ENCODE results near the gene TPPP2.
A peak's percentile ranks its signal among the peaks of the same experiment; 100 is the strongest.

The TPPP2 gene

DNA sequence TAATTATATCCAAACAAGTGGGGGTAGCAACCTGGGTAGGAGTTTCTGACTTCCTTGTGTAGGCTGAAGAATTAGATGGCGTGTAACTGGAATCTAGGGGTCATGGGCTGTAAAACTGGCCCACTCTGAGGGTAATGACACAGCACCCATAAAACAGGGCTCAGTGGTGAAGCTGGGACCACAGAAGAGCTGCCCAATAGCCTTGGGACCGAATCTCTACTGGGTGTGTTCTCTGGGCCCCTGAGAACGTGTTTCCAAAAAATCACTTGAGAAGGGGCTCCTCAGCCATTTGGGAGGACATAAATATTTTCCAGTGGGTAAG lies 31.3 kb downstream of the TPPP2 start:
- DNase-seq (ENCODE audit: low spot score), result no peak
- TF ChIP-seq, protein P1, sequence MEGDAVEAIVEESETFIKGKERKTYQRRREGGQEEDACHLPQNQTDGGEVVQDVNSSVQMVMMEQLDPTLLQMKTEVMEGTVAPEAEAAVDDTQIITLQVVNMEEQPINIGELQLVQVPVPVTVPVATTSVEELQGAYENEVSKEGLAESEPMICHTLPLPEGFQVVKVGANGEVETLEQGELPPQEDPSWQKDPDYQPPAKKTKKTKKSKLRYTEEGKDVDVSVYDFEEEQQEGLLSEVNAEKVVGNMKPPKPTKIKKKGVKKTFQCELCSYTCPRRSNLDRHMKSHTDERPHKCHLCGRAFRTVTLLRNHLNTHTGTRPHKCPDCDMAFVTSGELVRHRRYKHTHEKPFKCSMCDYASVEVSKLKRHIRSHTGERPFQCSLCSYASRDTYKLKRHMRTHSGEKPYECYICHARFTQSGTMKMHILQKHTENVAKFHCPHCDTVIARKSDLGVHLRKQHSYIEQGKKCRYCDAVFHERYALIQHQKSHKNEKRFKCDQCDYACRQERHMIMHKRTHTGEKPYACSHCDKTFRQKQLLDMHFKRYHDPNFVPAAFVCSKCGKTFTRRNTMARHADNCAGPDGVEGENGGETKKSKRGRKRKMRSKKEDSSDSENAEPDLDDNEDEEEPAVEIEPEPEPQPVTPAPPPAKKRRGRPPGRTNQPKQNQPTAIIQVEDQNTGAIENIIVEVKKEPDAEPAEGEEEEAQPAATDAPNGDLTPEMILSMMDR (IDR thresholded peaks at IDR 0.05; ENCODE audit: extremely low read depth, missing control alignments), result no peak

DNA sequence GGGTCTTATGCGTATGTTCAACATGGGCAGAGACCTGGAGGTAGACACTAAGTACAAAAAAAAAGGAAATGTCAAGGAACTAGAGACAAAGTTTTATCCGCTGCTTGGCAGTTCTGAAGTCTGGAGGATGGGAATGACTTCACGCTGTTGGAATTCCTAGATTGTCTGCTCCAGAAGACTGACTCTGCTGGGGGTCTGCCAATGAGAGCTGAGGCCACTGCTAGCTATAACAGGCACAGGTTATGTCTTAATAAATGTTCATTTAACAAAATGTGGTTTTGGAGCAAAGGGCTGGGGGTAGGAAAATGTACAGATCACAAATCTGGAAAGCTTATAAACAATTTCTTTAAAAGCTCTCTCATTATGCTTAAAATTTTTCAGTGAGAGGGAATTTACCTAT lies 33.5 kb downstream of the TPPP2 start:
- no peak for DNase-seq (ENCODE audit: low spot score)
- TF ChIP-seq, protein P1 (IDR thresholded peaks at IDR 0.05; ENCODE audit: extremely low read depth, missing control alignments), result no peak

DNA sequence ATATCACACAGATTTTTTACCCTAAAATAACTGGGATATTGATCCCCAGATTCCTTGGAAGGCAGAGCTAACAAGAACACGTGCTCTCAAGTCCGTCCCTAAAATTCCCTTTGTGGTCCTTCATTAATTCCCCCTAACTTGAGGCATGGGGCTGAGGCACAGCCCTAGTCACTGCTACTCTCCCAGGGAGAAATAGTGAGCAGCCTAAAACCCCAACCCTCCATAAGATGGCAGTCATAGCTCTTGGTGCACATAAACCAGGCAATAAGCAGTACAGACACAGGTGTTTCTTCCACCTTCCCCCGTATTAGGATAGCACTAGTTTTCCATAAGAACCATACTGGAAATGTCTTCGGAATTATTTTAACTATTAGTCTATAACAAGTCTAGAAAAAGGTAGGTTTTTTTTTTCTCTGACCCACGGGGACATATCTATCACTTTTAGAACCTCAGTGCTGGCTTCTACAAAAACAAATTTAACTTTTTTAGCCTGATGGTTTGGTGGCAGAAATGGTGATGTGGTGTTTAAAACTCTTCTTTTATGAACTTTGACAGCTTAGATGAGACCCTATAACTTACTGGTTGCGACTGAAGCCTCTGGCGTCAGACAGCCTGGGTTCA lies 37.0 kb downstream of the TPPP2 start:
- peak; percentile 39 for DNase-seq (ENCODE audit: low spot score)

DNA sequence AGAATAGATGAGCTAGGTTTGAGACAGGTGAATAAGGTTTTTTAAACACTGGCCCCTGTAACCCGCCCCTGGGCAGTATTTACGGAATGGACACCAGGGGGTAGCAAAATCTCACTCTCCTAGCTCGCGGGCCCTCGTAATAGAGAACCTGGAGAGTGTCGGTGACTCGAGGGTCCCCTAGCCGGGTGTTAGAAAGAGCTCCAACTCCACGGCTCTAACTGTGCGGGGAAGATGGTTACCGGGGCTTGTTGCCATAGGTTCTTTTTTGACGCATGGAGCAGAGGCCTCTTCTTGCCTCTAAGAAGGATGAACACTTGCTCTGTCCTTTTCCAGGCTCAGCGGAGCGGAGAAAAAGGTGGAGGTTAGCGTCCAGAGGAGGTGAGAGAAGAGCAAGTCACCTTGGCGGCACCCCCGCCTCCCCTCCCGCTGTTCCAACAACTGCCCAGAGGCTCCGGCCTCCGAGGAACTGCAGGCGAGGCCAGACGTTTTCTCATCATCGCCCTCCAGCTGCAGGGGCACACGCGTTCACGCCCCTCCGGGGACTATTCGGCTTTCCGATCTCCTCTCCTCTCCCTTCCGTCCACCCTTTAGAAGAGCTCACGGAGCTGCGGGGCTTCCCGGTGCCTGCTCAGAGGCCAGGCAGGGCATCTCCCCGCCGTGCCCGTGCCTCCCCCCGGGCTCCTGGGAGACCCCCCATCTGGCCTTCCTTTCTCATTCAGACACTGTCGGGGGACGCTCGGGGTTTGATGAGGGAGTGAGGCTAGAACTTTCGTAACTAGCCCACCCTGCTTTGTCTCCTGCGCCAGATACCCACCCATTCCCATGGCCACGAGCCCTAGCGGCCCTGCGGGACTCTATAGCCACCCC lies 38.7 kb downstream of the TPPP2 start:
- DNase-seq (ENCODE audit: low spot score), result peak; percentile 78
- TF ChIP-seq, protein P1 (IDR thresholded peaks at IDR 0.05; ENCODE audit: extremely low read depth, missing control alignments), result peak; percentile 27

More for the DNA sequence above, 37.0 kb downstream of the TPPP2 start:
- TF ChIP-seq, protein P1 (IDR thresholded peaks at IDR 0.05; ENCODE audit: extremely low read depth, missing control alignments), result no peak

DNA sequence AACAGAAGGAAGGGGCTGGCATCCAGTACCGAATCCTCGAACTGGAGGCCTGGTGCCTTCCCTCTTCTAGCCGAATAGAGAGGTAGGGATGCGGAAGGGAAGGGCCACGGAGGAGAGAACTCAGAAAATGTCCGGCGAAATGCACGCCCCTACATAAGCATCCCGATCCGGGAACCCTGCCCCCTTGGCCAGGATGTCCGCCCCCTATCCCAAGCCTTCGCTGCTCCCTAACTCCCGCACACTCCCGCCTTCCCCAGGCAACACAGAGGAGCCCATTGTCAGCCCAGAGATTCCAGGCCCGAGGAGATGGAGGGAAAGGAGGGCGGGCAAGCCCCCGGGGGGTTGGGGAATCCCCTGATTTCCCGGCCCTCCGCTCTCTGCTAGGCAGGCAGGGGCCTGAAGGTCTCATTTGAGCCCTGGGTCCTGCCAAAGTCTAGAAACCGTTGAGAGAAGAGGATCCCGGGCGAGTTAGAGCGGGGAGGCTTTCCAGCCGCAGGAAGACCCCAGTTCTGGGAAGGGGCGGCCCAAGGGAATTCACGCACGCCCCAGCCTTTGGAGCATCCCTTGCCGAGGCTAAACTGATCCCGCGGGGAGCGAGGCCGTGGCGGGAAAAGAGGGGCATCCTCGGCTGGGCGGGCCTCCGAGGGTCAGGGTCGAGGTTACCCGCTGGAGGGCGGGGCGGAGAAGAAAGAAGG lies 39.5 kb downstream of the TPPP2 start:
- TF ChIP-seq, protein P1 (IDR thresholded peaks at IDR 0.05; ENCODE audit: extremely low read depth, missing control alignments), result no peak
- peak; percentile 30 for DNase-seq (ENCODE audit: low spot score)

DNA sequence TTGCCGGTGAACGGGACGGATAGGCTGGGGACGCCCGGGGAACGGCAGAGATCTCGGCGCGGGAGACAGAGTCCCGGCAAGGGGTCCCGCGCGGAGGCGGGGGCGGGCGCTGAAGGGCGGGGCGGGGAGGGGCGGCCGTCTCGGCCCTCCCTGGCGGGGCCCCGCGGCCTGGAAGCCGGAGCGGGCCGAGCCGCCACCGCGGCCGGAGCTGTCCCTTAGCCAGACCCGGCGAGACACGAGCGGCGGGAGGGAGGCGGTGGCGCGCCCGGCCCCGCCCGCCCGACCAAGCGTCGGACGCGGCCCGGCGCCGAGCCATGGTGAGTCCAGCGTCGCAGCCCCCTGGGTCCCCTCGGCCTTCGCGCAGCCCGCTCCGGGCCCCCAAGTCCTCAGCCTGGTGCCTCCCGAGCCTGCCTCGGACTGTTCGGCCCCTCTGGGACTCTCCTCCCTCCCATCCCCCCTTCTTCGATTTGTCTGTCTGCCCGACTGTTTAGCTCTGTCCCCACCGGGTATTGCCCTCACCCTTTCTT lies 40.1 kb downstream of the TPPP2 start, which contains the start of gene ARHGEF40:
Gene ARHGEF40 (plus strand): TSS at position 222 of the 527 bp plus-strand sequence. CDS start 93 bp downstream, at position 315.
- peak; percentile 70 for DNase-seq (ENCODE audit: low spot score)
- TF ChIP-seq, protein P1 (IDR thresholded peaks at IDR 0.05; ENCODE audit: extremely low read depth, missing control alignments), result no peak

Measured in GM20000 (cell line).